NCI-H345 (cell line): ENCODE results near the gene DNASE1L2.

ENCODE experiments used
- DNase-seq: peaks from one replicate; lab custom pipeline; 2025; lab: John Stamatoyannopoulos, UW

The DNASE1L2 gene

DNA sequence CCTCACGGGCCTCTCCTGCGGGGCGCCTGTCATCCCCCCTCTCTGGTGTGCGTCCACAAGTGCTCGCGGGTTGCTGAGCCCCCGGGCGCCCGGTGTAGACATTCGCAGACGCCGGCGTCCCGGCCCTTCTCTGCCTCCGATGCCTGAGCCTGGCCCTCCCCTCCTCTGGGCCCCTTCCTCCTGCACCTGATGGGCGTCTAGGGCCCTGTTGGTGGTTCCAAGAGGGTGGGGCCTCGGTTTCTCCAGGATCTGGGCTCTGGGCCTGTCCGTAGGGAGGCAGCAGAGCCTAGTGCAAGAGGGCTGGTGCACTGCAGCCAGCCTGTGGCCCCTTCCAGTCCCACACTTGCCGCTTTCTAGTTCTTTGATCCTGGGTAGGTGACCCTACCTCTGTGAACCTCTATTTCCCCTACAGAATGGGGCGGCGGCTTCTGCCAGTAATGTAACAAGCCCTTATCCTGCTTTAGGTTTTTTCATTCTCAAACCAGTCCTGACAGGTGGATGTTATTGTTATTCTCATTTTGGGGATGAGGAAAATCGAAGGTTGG is 12.2 kb upstream of the DNASE1L2 start:
- peak; percentile 42 for DNase-seq

DNA sequence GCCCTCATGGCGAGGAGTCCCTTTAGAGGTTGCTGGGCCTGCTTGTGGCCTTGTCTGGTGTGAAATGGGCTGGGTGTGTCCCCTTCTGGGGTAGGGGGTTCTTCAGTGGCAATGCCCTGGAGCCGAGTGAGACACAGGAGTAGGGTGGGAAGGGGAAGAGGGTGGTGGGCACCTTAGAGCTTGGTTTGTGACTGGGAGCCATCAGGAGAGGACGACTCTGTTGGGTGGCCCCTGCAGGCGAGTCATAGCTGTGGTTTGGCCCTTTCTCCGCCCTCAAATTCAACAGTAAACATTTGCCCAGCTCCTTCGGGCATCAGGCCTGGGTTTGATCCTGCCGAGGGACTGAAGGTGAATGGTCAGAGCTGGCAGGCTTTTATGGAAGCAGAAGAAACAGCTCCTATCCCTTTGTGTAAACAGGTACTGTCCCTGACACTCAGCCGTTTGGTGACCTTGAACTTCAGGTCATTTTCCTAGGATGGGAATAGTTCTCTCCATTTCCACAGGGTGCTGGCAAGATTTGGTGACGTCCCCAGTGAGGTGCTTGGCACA is 9.9 kb upstream of the DNASE1L2 start:
- DNase-seq, result no peak

DNA sequence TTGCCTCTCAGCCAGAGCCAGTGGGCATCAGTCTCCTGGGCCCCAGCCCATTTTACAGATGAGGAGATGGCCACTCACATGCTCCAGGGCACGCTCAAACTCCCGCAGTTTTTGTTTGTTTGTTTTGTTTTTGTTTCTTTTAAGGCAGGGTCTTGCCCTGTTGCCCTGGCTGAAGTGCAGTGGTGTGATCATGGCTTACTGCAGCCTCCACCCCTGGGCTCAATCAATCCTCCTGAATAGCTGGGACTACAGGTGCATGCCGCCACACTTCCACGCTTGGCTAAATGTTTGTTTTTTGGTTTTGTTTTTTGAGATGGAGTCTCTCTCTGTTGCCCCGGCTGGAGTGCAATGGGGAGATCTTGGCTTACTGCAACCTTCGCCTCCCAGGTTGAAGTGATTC is 9.3 kb upstream of the DNASE1L2 start:
- no peak for DNase-seq

DNA sequence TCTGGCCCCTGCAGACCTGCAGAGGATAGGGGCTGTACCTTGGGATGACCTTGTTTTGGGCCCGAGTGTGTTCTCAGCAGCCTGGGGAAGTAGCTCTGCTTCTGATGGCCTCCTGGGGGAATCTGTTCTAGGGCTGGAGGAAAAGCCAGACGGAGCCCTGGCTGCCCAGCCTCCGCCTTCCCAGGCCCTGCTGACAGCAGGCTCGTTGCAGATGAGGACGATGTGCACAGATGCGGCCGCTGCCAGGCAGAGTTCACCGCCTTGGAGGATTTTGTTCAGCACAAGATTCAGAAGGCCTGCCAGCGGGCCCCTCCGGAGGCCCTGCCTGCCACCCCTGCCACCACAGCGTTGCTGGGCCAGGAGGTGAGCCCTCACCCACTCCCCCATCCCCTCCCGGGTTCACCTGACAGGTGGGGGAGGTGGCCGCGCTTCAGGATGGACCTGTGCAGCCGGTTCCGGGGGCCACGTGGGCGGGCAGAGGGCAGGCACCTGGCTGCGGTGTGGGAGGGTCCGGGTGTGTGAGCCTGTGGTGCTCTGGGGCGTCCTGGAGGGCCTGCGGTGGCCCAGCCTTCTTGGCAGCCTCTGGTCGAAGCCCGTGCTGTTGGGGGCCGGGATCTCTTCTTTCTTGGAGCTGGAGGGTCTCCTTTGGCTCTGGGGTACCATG is 8.0 kb upstream of the DNASE1L2 start:
- no peak for DNase-seq

DNA sequence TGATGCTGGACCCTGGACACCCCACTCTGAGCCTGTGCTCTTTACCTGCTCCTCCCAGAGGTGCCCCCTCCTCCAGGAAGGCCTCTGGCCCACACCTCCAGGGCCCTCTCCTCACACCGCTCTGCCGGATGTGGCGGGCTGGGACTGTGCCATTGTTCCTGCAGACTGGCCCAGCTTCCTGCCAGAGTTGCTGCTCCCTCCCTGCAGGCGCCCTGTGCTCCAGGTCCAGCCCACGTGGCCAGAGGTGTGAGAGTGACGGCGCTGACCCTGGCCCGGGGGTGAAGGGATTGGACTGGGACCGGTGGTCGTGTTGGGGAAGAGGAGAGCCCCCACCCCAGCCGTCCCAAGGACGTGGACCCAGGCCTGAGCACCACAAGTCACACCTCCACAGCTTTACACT is 7.2 kb upstream of the DNASE1L2 start:
- DNase-seq, result no peak

DNA sequence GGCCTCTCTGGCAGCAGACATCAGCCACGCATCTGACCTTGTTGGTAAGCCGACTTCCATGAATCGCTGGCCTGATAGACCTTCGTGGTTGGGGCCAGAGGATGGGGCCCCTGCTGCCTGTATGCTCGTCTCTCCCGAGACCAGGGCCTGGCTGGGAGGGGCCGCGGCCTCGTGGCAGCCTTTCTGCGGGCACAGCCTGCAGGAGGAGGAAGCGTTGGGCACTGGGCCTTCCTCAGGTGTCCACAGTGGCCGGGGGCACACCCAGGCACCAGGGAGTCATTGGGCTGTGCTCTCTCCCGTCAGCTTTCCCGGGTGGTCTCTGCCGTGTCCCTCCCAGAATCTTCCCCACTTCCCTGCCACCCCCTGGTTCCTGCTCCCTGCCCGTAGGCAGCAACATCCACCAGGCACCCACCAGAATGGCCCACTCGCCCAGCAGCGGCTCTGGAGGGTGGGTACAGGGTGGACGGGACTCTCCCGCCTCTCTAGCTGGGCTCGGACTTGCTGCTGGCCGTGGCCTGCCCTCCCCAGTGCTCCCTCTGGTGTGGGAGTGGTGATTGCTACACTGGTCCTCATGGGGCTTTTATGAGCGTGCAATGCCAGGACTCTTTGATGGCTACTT is 6.5 kb upstream of the DNASE1L2 start:
- DNase-seq, result no peak

DNA sequence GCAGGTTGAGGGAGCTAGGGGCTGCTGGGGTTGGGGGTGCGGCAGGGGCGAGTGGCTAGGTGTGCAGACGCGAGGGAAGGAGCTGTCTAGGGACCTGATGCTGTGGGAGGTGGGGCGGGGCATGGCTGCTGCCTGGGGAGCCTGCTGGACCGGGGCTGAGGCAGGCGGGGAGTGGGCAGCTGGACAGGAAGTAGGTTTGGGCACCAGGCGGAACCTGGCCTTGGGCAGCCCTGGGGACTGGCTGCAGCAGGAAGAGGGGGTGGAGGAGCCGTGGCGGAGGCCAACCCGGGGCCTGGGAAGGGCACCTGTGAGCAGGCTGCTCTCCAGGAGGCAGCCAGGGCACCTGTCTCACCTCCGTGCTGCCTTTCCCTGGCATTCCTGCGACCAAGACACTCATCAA is 5.9 kb upstream of the DNASE1L2 start:
- DNase-seq, result no peak

DNA sequence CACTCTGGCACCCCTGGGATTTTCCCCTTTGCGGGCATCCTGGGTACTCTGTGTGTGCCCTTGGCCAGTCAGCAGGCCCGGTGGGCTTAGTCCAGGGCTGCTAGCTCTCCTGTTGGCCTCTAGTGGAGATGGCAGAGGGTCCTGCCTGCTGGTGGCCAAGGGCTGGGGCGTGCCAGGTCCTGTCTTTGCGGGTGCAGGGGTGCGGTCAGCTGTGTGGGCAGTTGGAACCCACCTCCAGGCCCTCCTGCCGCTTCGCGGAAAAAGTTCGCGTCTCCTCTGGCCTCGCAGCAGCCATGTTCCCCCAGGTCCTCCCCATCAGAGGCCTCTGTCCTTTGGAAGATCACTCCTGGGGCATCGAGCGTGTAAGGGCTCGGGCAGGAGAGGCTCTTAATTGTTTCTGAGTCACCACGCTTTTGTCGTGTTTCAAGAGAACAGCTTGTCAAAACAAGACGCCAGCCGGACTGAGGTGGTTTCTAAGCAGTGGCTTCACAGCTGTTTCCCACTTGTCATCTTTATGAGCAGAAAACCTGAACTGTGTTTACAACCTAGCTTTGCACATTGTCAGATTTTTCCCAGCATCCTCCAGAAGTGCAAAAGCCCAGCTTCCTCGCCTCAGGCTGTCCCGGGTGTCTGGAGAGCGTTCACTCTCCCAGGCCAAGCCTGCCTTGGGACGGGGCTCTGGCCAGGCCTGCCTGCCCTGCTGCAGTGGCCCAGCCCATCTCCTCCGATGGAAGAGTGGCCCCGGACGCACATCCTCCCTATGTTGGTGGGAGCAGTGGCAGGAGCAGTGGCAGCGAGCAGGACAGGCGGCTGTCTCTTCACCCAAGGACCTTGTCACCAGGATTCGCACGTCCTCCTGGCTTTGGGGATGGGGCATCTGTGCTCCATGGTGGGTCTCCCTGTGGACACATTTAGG is 5.0 kb upstream of the DNASE1L2 start:
- no peak for DNase-seq

DNA sequence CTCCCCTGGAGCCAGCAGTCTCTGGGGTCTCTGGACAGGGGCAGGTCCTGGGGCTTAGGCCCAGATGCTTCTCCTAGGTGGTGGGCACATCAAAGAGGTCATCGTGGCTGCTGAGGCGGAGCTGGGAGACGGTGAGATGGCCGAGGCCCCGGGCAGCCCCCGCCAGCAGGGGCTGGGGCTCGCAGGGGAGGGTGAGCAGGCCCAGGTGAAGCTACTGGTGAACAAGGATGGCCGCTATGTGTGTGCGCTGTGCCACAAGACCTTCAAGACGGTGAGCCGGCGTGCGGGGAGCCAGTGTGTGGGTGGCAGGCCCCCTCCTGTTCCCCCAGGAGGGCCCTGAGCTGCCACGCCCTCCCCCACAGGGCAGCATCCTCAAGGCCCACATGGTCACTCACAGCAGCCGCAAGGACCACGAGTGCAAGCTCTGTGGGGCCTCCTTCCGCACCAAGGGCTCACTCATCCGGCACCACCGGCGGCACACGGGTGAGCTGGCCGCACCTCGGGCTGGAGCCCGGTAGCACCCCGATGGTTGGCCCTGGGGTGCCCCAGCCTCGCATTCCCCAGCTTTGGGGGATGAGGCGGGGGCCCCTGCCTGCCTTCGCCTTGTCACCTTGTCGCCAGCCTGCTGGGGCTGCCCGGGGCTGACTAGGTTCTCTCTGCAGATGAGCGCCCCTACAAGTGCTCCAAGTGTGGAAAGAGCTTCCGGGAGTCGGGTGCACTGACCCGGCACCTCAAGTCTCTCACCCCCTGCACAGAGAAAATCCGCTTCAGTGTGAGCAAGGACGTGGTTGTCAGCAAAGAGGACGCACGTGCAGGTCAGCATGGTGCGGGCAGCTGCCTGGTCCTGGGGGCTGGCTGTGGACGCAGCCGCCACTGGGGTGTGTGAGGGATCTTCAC is 3.9 kb upstream of the DNASE1L2 start:
- no peak for DNase-seq

DNA sequence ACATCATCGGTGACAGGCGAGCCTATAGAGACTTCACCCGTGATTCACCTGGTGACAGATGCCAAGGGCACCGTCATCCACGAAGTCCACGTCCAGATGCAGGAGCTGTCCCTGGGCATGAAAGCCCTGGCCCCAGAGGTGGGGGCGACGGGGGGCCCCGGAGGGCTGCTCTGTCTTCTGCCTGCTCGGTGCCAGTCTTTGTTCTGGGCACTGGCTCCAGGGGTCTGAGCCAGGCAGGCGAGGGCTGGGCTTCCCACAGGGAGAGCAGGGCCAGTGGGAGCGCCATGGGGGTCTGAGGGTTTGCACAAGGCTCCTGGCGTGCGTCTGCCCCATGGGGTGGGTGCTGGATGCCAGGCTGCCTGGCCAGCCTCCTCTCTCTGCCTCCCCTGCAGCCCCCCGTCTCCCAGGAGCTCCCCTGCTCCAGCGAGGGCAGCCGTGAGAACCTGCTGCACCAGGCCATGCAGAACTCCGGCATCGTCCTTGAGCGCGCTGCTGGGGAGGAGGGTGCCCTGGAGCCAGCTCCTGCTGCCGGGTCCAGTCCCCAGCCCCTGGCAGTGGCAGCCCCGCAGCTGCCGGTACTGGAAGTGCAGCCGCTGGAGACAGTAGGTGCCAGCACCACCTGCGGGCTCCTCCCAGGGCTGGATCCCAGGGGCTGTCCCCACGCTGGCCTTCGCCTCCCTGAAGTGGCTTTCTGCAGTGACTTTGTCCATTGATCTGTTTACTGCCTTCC is 3.0 kb upstream of the DNASE1L2 start:
- DNase-seq, result no peak

DNA sequence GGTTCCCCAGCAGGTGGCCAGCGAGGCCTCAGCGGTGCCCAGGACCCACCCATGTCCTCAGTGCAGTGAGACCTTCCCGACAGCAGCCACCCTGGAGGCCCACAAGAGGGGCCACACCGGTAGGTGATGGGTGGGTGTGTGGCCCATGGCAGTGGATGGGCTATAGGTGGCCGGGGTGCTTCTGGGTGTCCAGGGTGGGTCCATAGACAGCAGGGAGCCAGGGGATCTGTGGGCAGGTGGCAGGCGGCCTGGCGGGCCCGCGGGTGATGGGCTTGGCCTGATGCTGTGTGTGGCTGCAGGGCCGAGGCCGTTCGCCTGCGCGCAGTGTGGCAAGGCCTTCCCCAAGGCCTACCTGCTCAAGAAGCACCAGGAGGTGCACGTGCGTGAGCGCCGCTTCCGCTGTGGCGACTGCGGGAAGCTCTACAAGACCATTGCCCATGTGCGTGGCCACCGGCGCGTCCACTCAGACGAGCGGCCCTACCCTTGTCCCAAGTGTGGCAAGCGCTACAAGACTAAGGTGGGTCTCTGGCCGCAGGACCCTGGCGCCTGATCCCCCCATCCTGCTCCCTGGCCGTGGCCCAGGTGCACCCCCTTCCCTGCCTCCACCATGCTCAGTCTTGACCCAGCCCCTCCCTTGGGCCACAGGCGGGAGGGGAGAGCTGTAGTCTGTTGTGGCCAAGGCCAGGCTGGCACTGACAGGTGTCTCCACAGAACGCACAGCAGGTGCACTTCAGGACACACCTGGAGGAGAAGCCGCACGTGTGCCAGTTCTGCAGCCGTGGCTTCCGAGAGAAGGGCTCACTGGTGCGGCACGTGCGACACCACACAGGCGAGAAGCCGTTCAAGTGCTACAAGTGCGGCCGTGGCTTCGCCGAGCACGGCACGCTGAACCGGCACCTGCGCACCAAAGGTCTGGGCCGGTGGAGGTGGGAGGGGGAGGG is 2.1 kb upstream of the DNASE1L2 start:
- peak; percentile 73 for DNase-seq

DNA sequence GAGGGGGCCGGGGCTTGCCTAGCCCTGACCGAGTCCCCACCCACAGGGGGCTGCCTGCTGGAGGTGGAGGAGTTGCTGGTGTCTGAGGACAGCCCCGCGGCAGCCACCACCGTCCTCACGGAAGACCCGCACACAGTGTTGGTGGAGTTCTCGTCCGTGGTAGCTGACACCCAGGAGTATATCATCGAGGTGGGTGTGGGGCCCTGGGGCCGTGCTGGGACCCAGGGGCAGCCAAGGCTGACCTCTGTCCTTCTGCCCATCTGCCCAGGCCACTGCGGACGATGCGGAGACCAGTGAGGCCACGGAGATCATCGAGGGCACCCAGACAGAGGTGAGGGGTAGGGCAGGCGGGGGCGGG is 1.5 kb upstream of the DNASE1L2 start:
- DNase-seq, result no peak

DNA sequence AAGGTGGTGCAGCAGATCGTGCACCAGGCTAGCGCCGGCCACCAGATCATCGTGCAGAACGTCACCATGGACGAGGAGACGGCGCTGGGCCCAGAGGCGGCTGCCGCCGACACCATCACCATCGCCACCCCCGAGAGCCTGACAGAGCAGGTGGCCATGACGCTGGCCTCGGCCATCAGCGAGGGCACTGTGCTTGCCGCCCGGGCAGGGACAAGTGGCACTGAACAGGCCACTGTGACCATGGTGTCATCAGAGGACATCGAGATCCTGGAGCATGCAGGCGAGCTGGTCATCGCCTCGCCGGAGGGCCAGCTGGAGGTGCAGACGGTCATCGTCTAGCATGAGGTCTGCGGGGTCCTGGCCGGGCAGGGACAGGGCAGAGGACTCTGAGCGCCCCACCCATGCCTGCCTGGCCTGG is 1.0 kb upstream of the DNASE1L2 start:
- no peak for DNase-seq

DNA sequence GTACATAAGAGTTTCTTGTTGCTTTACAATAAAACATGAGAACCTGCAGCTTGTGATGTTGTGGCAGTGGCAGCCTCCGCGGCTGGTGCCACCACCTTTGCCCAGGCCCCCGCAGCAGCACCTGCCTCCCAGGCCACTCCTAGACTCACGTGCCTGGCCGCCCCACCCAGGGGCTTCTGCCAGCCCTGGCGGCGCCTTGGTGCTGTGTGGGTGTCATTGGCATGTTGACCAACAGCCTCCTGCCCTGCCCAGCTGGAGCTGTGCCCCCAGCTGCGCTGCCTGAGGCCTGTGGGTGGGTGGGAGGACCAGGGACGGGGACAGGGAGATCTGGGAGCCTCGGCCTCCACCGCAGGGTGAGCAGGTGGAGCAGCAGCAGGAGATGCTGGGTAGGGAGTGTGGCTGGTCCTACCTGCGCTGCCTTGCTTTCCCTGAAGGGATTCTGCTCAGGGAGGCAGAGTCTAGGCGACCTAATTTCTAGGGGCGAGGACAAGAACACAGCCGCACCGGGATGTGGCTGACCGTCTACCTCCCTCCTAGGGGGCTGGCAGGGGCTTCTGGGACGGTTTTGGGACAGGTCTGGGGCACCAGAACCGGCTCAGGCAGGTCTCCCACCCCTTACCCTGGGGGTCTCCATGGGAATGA is 428 bp upstream of the DNASE1L2 start:
- DNase-seq, result no peak

DNA sequence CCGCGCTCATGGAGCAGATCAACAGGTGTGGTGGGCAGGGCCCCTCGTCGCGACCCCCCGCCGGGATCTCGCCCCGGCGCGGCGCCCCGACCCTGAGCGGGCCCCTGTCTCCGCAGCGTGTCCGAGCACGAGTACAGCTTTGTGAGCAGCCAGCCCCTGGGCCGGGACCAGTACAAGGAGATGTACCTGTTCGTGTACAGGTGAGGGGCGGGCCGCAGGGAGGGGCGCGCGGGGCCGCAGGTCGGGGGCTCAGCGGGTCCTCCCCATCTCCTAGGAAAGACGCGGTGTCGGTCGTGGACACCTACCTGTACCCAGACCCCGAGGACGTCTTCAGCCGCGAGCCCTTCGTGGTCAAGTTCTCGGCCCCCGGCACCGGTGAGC is 848 bp downstream of the DNASE1L2 start:
- DNase-seq, result no peak

DNA sequence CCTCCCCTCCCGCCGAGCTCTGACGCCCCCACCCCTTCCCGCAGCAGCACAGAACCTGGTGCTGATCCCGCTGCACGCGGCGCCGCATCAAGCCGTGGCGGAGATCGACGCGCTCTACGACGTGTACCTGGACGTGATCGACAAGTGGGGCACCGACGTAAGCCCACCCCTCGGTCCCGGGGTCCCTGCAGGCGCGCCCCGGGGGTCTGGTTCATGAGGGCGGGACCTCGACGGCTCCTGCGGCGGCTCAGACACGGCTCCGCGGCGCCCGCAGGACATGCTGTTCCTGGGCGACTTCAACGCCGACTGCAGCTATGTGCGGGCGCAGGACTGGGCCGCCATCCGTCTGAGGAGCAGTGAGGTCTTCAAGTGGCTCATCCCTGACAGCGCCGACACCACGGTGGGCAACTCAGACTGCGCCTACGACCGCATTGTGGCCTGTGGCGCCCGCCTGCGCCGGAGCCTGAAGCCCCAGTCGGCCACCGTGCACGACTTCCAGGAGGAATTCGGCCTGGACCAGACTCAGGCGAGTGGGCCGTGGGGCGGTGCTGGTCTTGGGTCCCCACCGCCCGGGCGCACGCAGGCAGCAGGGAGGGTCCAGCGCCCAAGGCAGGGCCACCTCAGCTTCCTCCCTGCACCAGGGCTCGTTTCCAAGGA is 1.4 kb downstream of the DNASE1L2 start:
- no peak for DNase-seq

DNA sequence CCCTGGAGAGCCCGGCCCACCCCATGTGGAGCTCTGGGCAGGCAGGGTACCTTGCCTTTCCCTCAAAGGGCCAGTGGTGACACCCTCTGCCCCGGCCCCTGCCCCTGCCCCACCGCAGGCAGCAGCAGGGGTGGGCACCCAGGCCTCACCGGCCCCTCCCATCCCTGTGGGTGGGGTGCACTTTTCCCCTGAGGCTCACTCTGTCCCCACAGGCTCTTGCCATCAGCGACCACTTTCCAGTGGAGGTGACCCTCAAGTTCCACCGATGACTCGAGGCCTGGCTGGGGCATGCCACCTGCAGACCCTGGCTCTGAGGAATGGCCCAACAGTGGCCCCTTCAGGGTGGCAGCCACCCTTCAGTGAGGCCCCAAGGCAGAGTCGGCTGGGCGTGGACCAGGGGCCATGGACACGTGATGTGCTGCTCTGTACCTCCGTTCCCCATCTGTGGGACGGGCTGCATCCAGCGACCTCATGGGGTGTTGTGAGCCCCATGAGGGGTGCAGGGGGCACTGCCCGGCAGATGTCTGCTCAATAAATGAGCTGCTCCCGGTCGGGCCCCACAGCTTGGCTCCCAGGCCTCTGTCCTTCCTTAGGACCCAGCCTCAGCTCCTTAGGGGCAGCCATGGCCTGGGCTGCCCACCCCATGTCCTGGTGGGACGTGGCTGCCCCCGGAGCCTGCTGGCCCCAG is 2.0 kb downstream of the DNASE1L2 start:
- no peak for DNase-seq
